ENCODE results near the gene MRAS.

MRAS gene

GRCh38 chr3:138338244-138338643 lies 10.1 kb upstream of the MRAS start:
- H3K27me3 ChIP-seq (ENCODE audit: low read length) = no peaks in the 10 kb centered on the region
- no peaks in the 10 kb centered on the region for H3K36me3 ChIP-seq (ENCODE audit: low read length)
- no peaks in the 10 kb centered on the region for H3K79me2 ChIP-seq (ENCODE audit: insufficient read depth, low read length)
- no peaks in the 10 kb centered on the region for H3F3A ChIP-seq (ENCODE audit: insufficient read depth)
- no peaks in the 10 kb centered on the region for H3K9me2 ChIP-seq (replicated peaks; ENCODE audit: insufficient read depth, low read length)
- H3K27ac ChIP-seq (ENCODE audit: low read depth, low read length) = no peak overlapping the region
- H2AFZ ChIP-seq (ENCODE audit: low read depth, low read length, severe bottlenecking) = no peak overlapping the region
- TF ChIP-seq CTCF (IDR thresholded peaks at IDR 0.05; ENCODE audit: insufficient read depth, low read length, poor library complexity, severe bottlenecking) (no peak), EZH2phosphoT487 (conservative IDR thresholded peaks at IDR 0.05; ENCODE audit: low read length) (no peak)
- H3K9me3 ChIP-seq (ENCODE audit: insufficient read depth, low read length) = no peaks in the 10 kb centered on the region
- no peak overlapping the region for H3K4me2 ChIP-seq (ENCODE audit: low read depth, low read length, poor library complexity, severe bottlenecking)
- no peak overlapping the region for H3K9ac ChIP-seq (ENCODE audit: low read length)
- H3K4me3 ChIP-seq (ENCODE audit: insufficient read depth, low read length, poor library complexity, severe bottlenecking) = no peak overlapping the region
- H4K20me1 ChIP-seq (ENCODE audit: low read depth, low read length) = no peaks in the 10 kb centered on the region

- Histone ChIP-seq H3K4me2 (ENCODE audit: low read depth, low read length, poor library complexity, severe bottlenecking) (no peak overlapping the region), H2AFZ (ENCODE audit: low read depth, low read length, severe bottlenecking) (no peak overlapping the region), H4K20me1 (ENCODE audit: low read depth, low read length) (no peaks in the 10 kb centered on the region), H3K4me3 (ENCODE audit: insufficient read depth, low read length, poor library complexity, severe bottlenecking) (no peak overlapping the region), H3K9ac (ENCODE audit: low read length) (no peak overlapping the region), H3K9me3 (ENCODE audit: insufficient read depth, low read length) (no peaks in the 10 kb centered on the region), H3K27me3 (ENCODE audit: low read length) (no peaks in the 10 kb centered on the region), H3K79me2 (ENCODE audit: insufficient read depth, low read length) (no peaks in the 10 kb centered on the region), H3K9me2 (replicated peaks; ENCODE audit: insufficient read depth, low read length) (no peaks in the 10 kb centered on the region), H3F3A (ENCODE audit: insufficient read depth) (no peaks in the 10 kb centered on the region), H3K36me3 (ENCODE audit: low read length) (no peaks in the 10 kb centered on the region), H3K27ac (ENCODE audit: low read depth, low read length) (no peak overlapping the region)
- TF ChIP-seq CTCF (IDR thresholded peaks at IDR 0.05; ENCODE audit: insufficient read depth, low read length, poor library complexity, severe bottlenecking) = no peak
Measured at GRCh38 chr3:138338811-138339210, 9.6 kb upstream of the MRAS start.

- TF ChIP-seq CTCF (IDR thresholded peaks at IDR 0.05; ENCODE audit: insufficient read depth, low read length, poor library complexity, severe bottlenecking) (no peak), EZH2phosphoT487 (conservative IDR thresholded peaks at IDR 0.05; ENCODE audit: low read length) (no peak)
- no peaks in the 10 kb centered on the region for H4K20me1 ChIP-seq (ENCODE audit: low read depth, low read length)
- H3K79me2 ChIP-seq (ENCODE audit: insufficient read depth, low read length) = no peaks in the 10 kb centered on the region
- no peaks in the 10 kb centered on the region for H3K27me3 ChIP-seq (ENCODE audit: low read length)
- no peaks in the 10 kb centered on the region for H3F3A ChIP-seq (ENCODE audit: insufficient read depth)
- H3K9me3 ChIP-seq (ENCODE audit: insufficient read depth, low read length) = no peaks in the 10 kb centered on the region
- H2AFZ ChIP-seq (ENCODE audit: low read depth, low read length, severe bottlenecking) = no peak overlapping the region
- no peak overlapping the region for H3K4me3 ChIP-seq (ENCODE audit: insufficient read depth, low read length, poor library complexity, severe bottlenecking)
- no peaks in the 10 kb centered on the region for H3K36me3 ChIP-seq (ENCODE audit: low read length)
- no peak overlapping the region for H3K4me2 ChIP-seq (ENCODE audit: low read depth, low read length, poor library complexity, severe bottlenecking)
- H3K9ac ChIP-seq (ENCODE audit: low read length) = no peak overlapping the region
- no peaks in the 10 kb centered on the region for H3K9me2 ChIP-seq (replicated peaks; ENCODE audit: insufficient read depth, low read length)
- H3K27ac ChIP-seq (ENCODE audit: low read depth, low read length) = no peak overlapping the region
Measured at GRCh38 chr3:138340511-138340910, 7.9 kb upstream of the MRAS start.

- H4K20me1 ChIP-seq (ENCODE audit: low read depth, low read length) = no peaks in the 10 kb centered on the region
- TF ChIP-seq EZH2phosphoT487 (conservative IDR thresholded peaks at IDR 0.05; ENCODE audit: low read length) (no peak), CTCF (IDR thresholded peaks at IDR 0.05; ENCODE audit: insufficient read depth, low read length, poor library complexity, severe bottlenecking) (no peak)
- no peak overlapping the region for H3K9ac ChIP-seq (ENCODE audit: low read length)
- no peaks in the 10 kb centered on the region for H3K9me3 ChIP-seq (ENCODE audit: insufficient read depth, low read length)
- no peak overlapping the region for H3K27ac ChIP-seq (ENCODE audit: low read depth, low read length)
- H3K9me2 ChIP-seq (replicated peaks; ENCODE audit: insufficient read depth, low read length) = no peaks in the 10 kb centered on the region
- H3F3A ChIP-seq (ENCODE audit: insufficient read depth) = no peaks in the 10 kb centered on the region
- no peaks in the 10 kb centered on the region for H3K36me3 ChIP-seq (ENCODE audit: low read length)
- H3K4me3 ChIP-seq (ENCODE audit: insufficient read depth, low read length, poor library complexity, severe bottlenecking) = no peak overlapping the region
- H2AFZ ChIP-seq (ENCODE audit: low read depth, low read length, severe bottlenecking) = no peak overlapping the region
- no peaks in the 10 kb centered on the region for H3K79me2 ChIP-seq (ENCODE audit: insufficient read depth, low read length)
- H3K4me2 ChIP-seq (ENCODE audit: low read depth, low read length, poor library complexity, severe bottlenecking) = no peak overlapping the region
- no peaks in the 10 kb centered on the region for H3K27me3 ChIP-seq (ENCODE audit: low read length)
Measured at GRCh38 chr3:138344754-138345153, 3.6 kb upstream of the MRAS start.

Measured in SU-DHL-6 (cell line).